ENCODE results near the gene SRR. TPM values are rescaled to one million over a fixed set of nuclear protein-coding genes. Genes with fewer than 3 reads are reported as not detected.

Gene SRR
- total RNA-seq, 1 donor from 2014 or later: 10.0 TPM

DNA sequence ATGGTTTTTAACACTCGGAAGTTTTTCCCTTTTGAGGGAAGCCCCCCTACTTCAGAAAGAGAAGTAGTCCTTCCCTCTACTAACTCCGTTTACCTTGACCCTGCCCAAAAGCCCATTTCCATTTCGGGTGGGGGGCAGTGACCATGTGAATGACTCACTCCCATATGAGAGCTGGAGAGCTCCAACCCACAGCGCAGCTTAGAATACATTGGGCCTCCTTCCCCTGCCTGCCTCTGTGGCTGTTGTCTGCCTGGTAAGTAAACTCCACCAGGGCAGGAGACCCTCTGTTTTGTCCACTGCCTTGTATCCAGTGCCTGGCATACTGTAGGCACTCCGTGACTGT lies 34.5 kb downstream of the SRR start:
- no peak for DNase-seq (ENCODE audit: low spot score)

- DNase-seq (ENCODE audit: low spot score): no peak
Observed at GRCh38 chr17:2343421-2343820, 39.7 kb downstream of the SRR start.

DNA sequence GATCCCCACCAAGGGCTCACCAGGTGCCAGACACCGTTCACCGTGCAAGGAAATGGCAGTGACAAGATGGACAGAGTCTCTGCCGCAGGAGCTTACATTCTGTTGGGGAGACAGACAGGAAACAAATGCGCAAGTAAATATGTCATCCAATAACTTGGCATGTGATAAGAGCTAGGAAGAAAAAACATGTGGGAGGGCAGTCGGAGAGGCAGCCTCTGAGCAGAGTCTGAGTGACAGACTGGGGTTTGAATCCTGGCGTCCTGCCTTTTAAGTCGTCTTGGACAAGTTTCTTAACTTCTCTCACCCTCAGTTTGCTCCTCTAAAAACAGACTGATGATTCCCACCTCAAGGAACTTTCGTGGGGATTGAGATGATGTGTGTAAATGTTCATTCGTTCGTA lies 40.8 kb downstream of the SRR start:
- no peak for DNase-seq (ENCODE audit: low spot score)

GRCh38 chr17:2346475-2346874 lies 42.7 kb downstream of the SRR start:
- no peak for DNase-seq (ENCODE audit: low spot score)

DNA sequence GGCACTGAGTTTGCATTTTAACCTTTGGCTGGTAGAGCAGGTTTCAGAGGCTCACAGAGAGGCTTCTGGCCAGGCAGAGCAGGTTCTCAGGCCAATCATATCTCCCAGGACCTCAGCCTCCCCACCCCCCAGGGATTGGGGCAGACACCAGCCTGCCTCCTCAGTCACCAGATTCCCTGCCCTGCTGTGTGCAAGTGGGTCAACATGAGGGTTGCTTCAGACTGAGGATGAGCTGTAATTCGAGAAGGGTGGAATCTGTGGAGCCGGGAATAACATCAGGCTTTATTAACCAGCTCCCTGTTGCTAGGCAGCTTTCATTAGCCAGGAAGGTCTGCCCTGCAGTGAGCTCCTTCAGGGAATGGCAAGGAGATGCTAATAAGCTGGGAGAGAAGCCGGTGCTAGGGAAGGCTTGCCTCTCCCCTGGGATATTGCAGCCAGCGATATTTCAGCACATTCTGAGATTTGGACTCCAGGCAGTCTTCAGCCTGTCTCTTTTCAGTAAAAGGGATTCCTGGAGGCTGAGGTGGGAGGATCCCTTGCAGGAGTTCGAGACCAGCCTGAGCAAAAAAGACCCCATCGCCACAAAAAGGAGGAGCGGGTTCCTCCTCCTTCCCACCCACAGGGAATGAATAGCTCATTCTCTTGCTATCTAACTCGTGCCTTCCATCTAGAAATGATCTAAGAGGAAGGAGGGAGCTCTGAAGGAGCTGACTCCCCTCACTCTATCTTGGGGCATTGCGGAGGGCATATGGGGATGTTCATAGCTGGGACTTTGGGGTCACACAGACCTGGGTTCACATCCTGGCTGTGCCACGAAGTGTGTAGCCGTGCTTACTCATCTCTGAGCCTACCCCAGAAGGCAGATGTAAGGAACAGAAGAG lies 44.3 kb downstream of the SRR start:
- no peak for DNase-seq (ENCODE audit: low spot score)

- no peak for DNase-seq (ENCODE audit: low spot score)
Observed at GRCh38 chr17:2351269-2351668, 47.5 kb downstream of the SRR start.

- DNase-seq (ENCODE audit: low spot score): no peak
Observed at GRCh38 chr17:2354311-2354710, 50.6 kb downstream of the SRR start.

- DNase-seq (ENCODE audit: low spot score): no peak
Observed at GRCh38 chr17:2357237-2357636, 53.5 kb downstream of the SRR start.

DNA sequence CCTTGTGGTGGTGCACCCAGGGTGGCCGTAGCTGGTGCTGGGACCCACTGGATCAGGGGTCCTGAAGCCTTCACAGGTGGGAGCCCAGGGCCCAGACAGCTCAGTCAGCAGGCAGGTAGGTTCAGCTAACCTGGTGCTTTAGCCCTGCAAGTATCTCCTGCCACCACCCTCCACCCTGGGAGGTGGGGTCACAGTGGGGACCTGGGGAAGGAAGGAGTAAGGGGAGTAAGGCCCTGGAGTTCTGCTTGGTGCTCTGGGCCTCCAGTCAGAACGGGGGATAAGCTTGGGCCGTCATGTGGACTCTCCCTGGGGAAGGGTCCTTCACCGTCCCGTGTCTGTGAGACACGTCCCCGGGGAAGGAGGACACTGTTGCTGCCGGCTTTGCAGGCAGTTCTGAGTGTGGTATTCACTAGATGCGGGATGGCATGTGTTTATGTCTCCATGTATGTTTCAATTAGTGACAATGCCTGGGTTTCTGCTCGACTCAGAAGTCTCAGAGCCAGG lies 54.2 kb downstream of the SRR start:
- DNase-seq (ENCODE audit: low spot score): no peak

- DNase-seq (ENCODE audit: low spot score): no peak
Observed at GRCh38 chr17:2361010-2361760, 57.4 kb downstream of the SRR start.

DNA sequence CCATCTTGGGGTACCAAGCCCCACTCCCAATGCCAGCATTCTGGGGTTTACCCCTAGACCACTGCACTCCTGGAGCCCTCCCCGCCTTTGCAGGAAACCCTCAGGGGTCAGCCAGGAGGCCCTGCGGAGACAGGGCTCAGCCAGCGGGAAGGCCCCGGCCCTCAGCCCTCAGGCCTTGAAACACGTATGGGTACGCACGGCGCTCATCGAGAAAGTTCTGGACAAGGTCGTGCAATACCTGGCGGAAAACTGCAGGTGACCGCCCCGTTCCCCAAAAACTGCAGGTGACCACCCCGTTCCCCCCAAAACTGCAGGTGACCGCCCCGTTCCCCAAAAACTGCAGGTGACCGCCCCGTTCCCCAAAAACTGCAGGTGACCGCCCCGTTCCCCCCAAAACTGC lies 58.3 kb downstream of the SRR start:
- no peak for DNase-seq (ENCODE audit: low spot score)

- DNase-seq (ENCODE audit: low spot score): no peak
Observed at GRCh38 chr17:2362416-2362815, 58.7 kb downstream of the SRR start.

- DNase-seq (ENCODE audit: low spot score): no peak
Observed at GRCh38 chr17:2362881-2363280, 59.1 kb downstream of the SRR start.

DNA sequence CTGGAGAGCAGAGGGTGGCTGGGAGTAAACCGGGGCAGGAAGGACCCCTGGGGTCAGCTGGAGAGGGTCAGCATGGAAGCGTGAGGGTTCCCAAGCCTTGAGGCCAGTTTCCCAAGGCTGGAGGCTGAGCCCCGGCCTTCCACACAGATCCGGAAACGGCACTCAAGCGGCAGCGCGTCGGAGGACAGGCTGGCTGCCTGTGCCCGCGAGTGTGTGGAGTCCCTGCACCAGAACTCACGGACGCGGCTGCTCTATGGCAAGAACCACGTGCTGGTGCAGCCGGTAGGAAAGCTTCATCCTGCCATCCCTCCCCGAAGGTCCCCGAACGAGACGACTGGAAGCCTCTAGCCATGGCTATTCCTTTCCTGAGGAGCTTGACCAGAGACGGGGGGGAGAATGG lies 59.6 kb downstream of the SRR start:
- no peak for DNase-seq (ENCODE audit: low spot score)

DNA sequence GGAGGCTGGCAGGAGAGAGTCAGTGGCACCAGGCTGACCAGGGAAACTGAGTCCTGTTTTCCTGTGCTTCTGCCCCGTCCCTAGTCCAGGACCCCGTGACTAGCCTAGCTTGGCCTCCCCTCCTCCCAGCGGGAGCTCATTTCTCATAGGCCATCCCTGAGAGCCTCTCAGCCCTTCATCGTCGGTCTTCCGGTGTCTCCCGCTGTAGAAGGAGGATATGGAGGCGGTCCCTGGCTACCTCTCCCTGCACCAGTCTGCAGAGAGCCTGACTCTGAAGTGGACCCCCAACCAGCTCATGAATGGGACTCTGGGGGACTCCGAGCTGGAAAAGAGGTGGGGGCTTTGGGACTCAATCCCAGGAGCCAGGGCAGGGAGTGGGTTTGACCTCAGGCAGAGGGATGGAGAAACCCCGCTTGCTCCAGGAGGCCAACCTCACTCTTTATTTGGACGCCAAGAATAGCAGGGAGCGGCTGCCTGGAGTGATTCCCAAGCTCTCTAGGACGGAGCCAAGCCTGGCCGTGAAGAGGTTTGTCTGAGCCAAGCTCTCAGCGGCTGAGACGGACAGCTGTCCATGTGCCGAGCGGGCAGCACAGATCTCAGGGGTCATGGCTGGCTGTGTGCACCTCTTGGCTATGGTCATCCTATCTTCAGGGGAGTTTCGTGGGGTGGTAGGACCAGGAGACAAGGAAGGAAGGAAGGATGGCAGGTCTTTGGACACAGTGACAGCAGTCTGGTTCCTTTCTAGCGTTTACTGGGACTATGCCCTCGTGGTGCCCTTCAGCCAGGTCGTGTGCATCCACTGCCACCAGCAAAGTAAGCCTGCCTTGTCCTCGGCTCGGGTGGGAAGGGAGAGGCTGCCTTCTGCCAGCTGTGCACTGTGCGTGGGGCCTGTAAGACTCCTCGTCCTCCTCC lies 60.4 kb downstream of the SRR start:
- DNase-seq (ENCODE audit: low spot score): no peak

GRCh38 chr17:2364763-2365116 lies 61.0 kb downstream of the SRR start:
- no peak for DNase-seq (ENCODE audit: low spot score)

DNA sequence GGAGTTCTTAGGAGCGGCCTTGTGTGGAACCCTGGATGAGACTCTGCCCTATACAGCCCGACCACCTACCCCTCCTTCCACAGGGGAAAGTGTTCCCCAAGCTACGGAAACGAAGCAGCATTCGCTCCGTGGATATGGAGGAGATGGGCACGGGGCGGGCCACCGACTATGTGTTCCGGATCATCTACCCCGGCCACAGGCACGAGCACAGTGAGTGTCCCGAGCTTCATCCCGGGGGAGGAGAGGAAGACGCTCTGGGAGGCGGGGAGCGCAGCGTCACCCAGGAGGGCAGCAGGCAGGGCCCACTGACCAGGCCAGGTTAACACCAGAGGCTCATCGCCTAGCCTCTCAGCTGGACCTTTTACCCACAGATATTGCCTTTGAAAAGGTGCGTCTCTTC lies 61.4 kb downstream of the SRR start:
- DNase-seq (ENCODE audit: low spot score): no peak

DNA sequence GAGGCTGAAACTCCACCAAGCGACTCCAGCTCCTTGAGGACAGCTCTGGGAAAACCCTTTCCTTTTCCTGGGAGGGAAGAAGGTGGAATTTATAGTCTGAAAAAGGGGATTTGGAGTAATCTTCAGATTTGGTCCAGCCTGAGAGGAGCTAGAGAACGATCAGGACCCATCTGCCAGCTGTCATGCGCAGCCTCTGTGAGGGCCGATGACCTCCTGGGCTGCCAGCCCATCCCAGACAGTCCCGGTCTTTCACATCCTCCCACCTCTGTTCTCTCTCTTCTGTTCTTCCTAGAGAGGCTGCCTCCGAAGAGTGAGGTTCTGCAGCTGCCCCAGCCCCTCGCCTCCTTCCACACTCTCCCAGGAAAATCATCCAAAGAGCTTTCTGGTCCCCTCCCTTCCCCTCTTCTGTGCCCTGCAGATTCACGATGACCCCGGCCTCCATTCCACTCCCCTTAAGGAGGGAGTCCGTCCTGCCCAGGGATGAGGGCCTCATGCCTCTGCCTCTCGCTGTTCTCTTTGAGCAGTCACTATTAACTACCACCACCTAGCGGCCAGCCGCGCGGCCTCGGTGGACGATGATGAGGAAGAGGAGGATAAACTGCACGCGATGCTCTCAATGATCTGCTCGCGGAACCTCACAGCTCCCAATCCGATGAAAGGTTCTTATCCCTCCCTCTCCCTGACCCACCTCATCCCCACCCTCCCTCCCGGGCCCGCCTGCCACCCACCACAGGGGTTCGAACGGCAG lies 63.2 kb downstream of the SRR start:
- no peak for DNase-seq (ENCODE audit: low spot score)

DNA sequence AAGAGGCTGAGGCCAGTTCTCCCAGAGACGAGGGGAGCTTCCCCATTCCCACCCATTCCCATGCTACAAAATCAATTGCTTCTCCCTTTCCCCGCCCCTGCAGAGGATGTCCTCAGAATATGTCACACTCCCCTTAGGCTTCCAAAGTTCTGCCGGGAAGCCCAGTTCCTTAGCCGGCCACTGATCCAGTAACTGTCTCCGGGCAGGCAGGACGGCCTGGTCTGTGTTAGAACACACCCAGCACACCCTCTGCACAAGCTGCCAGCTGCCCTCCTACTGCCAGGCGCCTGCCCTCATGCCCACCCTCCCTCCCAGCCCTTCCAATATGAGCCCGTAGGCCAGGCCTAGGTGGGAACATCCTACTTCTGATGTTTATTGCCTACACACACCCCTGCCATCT lies 64.6 kb downstream of the SRR start:
- no peak for DNase-seq (ENCODE audit: low spot score)

DNA sequence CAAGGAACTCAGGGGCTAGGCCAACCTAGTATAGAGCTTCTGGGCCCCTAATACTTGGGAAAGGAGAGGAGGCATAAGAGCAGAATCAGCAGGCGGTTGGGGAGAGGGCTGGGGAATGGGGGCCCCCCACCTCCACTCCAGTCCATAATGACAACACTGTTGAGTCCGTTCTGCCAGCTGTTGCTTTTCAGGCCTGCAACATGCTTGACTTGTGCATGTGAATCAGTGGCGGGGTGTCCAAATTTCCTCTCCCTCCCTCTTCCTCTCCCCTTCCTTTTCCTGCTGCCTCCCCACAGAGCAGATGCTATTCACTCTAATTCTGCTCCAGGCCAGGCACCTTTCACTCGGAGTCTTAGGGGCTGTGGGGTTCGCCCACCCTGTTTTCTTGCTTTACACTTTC lies 65.3 kb downstream of the SRR start:
- DNase-seq (ENCODE audit: low spot score): no peak

All from mesenteric fat pad (tissue), 1 donor.